ENCODE measurements around the gene TLK2.

The TLK2 gene

GRCh38 chr17:62615503-62615902 is 136.9 kb downstream of the TLK2 start:
- no peak for TF ChIP-seq CTCF (IDR thresholded peaks at IDR 0.05; ENCODE audit: low read depth, low read length, missing control alignments)
- DNase-seq (ENCODE audit: extremely low read depth, low read depth) = no peak
- no peak overlapping the region for H3K4me3 ChIP-seq (replicated peaks; ENCODE audit: low read depth, low read length)

- no peak for TF ChIP-seq CTCF (IDR thresholded peaks at IDR 0.05; ENCODE audit: low read depth, low read length, missing control alignments)
- DNase-seq (ENCODE audit: extremely low read depth, low read depth) = no peak
- H3K4me3 ChIP-seq (replicated peaks; ENCODE audit: low read depth, low read length) = no peak overlapping the region
Measured at GRCh38 chr17:62616993-62617893, 138.6 kb downstream of the TLK2 start.

DNA sequence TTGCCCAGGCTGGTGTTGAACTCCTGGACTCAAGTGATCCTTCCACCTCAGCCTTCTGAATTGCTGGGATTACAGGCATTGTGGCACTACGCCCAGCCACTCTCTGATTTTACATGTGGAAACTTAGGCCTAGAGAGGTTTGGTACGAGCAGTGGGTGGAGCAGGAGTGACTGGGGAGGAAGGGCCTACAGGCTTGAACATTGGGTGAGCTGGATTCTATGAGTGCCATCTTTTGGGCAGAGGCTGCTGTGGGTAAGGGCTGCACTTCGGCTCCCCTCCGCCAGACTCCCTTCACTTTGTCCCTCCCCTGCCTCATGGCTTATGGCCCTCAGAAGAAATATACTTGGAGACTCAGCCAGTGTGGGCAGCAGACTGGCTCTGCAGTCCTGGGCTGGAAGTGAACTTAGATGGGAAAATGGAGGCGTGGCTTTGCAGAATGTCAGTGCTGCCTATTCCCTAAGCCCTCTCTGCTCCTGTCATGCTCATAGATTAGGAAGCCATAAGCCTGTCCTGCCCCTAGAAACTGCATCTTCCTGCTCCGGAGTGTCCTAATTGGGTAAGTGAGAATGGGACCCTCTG is 139.4 kb downstream of the TLK2 start:
- no peak overlapping the region for H3K4me3 ChIP-seq (replicated peaks; ENCODE audit: low read depth, low read length)
- peak; percentile 39 for DNase-seq (ENCODE audit: extremely low read depth, low read depth)

DNA sequence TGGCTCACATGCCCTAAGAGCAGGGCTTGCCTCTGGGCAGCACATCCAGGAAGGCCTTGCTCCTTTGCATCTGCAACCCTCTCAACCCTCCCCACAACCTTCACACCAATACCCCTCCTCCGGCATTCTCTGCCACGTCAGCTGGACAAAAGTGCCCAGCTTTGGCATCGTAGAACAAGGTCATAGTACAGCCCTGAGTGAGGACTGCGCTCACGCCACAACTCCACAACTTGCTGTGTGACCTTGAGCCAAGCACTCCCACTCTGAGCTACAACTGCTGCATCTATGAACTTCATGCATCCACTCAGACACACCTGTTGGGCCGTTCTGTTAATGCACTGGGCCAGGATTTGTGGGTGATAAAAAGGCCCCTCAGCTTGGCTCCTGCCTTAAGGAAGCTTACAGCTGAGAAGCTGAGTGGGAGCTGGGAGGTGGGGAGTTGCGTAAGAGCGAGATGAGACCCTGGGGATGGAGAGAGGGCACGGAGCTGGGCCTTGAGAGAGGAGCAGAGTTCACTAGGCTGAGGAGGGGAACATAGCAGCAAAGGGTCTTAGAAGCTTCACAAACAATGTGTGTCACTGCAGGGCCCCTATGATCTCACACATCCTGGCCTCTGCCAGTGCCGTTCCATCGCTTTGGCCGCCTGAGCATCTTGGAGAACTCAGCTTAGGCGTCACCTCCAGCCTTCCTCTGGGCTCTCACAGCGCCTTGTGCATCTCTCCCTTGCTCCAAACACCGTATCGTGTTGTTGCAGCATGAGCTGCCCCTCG is 140.2 kb downstream of the TLK2 start:
- no peak for DNase-seq (ENCODE audit: extremely low read depth, low read depth)
- no peak overlapping the region for H3K4me3 ChIP-seq (replicated peaks; ENCODE audit: low read depth, low read length)
- TF ChIP-seq CTCF (IDR thresholded peaks at IDR 0.05; ENCODE audit: low read depth, low read length, missing control alignments) = no peak

More for the DNA sequence above, 139.4 kb downstream of the TLK2 start:
- TF ChIP-seq CTCF (IDR thresholded peaks at IDR 0.05; ENCODE audit: low read depth, low read length, missing control alignments) = no peak

- H3K4me3 ChIP-seq (replicated peaks; ENCODE audit: low read depth, low read length) = no peak overlapping the region
- TF ChIP-seq CTCF (IDR thresholded peaks at IDR 0.05; ENCODE audit: low read depth, low read length, missing control alignments) = no peak
- no peak for DNase-seq (ENCODE audit: extremely low read depth, low read depth)
Measured at GRCh38 chr17:62619417-62620155, 141.0 kb downstream of the TLK2 start.

DNA sequence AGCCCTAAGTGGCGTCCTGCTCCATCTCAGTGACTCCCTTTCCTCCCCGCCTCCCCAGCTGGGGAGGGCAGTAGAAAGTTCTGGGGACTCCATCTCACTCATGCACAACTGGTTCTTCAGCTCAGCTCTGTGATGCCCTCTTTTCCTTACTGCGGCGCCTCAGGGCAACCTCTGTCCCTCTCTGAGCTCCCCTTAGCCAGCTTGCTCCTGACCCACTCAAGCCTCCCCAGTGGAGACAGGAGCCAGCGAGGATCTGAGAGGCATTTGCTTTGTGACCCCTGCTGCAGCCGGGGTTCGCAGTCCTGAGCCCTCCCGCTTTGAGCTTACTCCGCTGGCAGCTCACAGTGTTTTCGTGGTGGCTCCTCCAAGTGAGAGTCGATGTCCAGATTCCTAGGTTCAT is 142.6 kb downstream of the TLK2 start:
- H3K4me3 ChIP-seq (replicated peaks; ENCODE audit: low read depth, low read length) = no peak overlapping the region
- DNase-seq (ENCODE audit: extremely low read depth, low read depth) = no peak
- TF ChIP-seq CTCF (IDR thresholded peaks at IDR 0.05; ENCODE audit: low read depth, low read length, missing control alignments) = no peak
